H9 (cell line): Measurements from ENCODE around the gene SAP25. TPM values are rescaled to one million over a fixed set of nuclear protein-coding genes. Genes with fewer than 3 reads are reported as not detected.

Source experiments
- DNase-seq: peaks from one replicate; pipeline ENCODE4 v3.0.0-alpha.2; 2017
- H2AFZ ChIP-seq: one replicate; pipeline ENCODE4 v1.6.1; 2013; ENCODE audit warnings: mild to moderate bottlenecking, low read length, control low read depth, moderate library complexity
- H2AK5ac ChIP-seq: 2 replicates; pipeline ENCODE4 v1.6.1; 2013; ENCODE audit warnings: low read length, control low read depth, mixed read lengths; ENCODE audit not compliant: insufficient read length
- H2BK120ac ChIP-seq: one replicate; pipeline ENCODE4 v1.6.1; 2013; ENCODE audit warnings: low read depth, mild to moderate bottlenecking, low read length, control low read depth, inconsistent platforms; ENCODE audit not compliant: poor library complexity, severe bottlenecking
- H2BK12ac ChIP-seq: 2 replicates; pipeline ENCODE4 v1.6.1; 2013; ENCODE audit warnings: low read length, control low read depth, mixed read lengths, low read depth; ENCODE audit not compliant: insufficient read length
- H2BK15ac ChIP-seq: 2 replicates; pipeline ENCODE4 v1.6.1; 2013; ENCODE audit warnings: low read depth, low read length, control low read depth
- H2BK20ac ChIP-seq: one replicate; pipeline ENCODE4 v1.6.1; 2013; ENCODE audit warnings: low read depth, mild to moderate bottlenecking, low read length, control low read depth, inconsistent platforms; ENCODE audit not compliant: poor library complexity, severe bottlenecking
- H2BK5ac ChIP-seq: 2 replicates; pipeline ENCODE4 v1.6.1; 2013; ENCODE audit warnings: low read length, control low read depth, mixed read lengths; ENCODE audit not compliant: insufficient read length
- H3K14ac ChIP-seq: 2 replicates; pipeline ENCODE4 v1.6.1; 2013; ENCODE audit warnings: low read length, control low read depth; ENCODE audit not compliant: insufficient read depth
- H3K18ac ChIP-seq: 2 replicates; pipeline ENCODE4 v1.6.1; 2013; ENCODE audit warnings: low read depth, mild to moderate bottlenecking, mixed read lengths, low read length, control low read depth; ENCODE audit not compliant: insufficient read length
- H3K23ac ChIP-seq: 2 replicates; pipeline ENCODE4 v1.6.1; 2013; ENCODE audit warnings: low read length, control low read depth, mixed read lengths, low read depth; ENCODE audit not compliant: insufficient read length
- H3K23me2 ChIP-seq: 2 replicates; pipeline ENCODE4 v1.6.1; 2013; ENCODE audit warnings: low read depth, mild to moderate bottlenecking, mixed read lengths, low read length, control low read depth; ENCODE audit not compliant: insufficient read length, poor library complexity, severe bottlenecking
- H3K27ac ChIP-seq: 2 replicates; pipeline ENCODE4 v1.5.1; 2013; ENCODE audit warnings: low read length, control low read depth, mixed read lengths, low read depth; ENCODE audit not compliant: insufficient read length
- H3K27me3 ChIP-seq: 2 replicates; pipeline ENCODE4 v1.6.1; 2013; ENCODE audit warnings: low read length, control low read depth, inconsistent platforms; ENCODE audit not compliant: insufficient read depth
- H3K4ac ChIP-seq: 2 replicates; pipeline ENCODE4 v1.6.1; 2013; ENCODE audit warnings: low read depth, mild to moderate bottlenecking, control low read depth, inconsistent platforms, low read length, moderate library complexity
- H3K4me1 ChIP-seq: 2 replicates; pipeline ENCODE4 v1.6.1; 2013; ENCODE audit warnings: low read length, control low read depth, inconsistent platforms; ENCODE audit not compliant: insufficient read depth
- H3K4me2 ChIP-seq: 2 replicates; pipeline ENCODE4 v1.6.1; 2013; ENCODE audit warnings: low read length, control low read depth, mixed read lengths; ENCODE audit not compliant: insufficient read length, insufficient read depth
- H3K56ac ChIP-seq: 2 replicates; pipeline ENCODE4 v1.6.1; 2013; ENCODE audit warnings: low read depth, mild to moderate bottlenecking, mixed read lengths, low read length, control low read depth; ENCODE audit not compliant: insufficient read length
- H3K79me1 ChIP-seq: 2 replicates; pipeline ENCODE4 v1.6.1; 2013; ENCODE audit warnings: low read depth, mild to moderate bottlenecking, moderate library complexity, low read length, control low read depth, inconsistent platforms; ENCODE audit not compliant: insufficient read depth, poor library complexity, severe bottlenecking
- H3K79me2 ChIP-seq: 2 replicates; pipeline ENCODE4 v1.6.1; 2013; ENCODE audit warnings: low read length, control low read depth, inconsistent platforms; ENCODE audit not compliant: insufficient read depth
- H3K9ac ChIP-seq: 2 replicates; pipeline ENCODE4 v1.6.1; 2013; ENCODE audit warnings: low read length, control low read depth, mixed read lengths; ENCODE audit not compliant: insufficient read length; ENCODE audit errors: extremely low read depth
- H3K9me3 ChIP-seq: one replicate; pipeline ENCODE4 v1.6.1; 2013; ENCODE audit warnings: low read depth, low read length, inconsistent platforms; ENCODE audit not compliant: control insufficient read depth
- H3T11ph ChIP-seq: one replicate; pipeline ENCODE4 v1.6.1; 2013; ENCODE audit warnings: mild to moderate bottlenecking, low read length, control low read depth, inconsistent platforms
- H4K20me1 ChIP-seq: one replicate; pipeline ENCODE4 v1.6.1; 2013; ENCODE audit not compliant: control insufficient read depth, insufficient read length, insufficient read depth
- H4K5ac ChIP-seq: 2 replicates; pipeline ENCODE4 v1.6.1; 2013; ENCODE audit warnings: low read depth, mild to moderate bottlenecking, mixed read lengths, low read length, control low read depth; ENCODE audit not compliant: insufficient read length
- H4K8ac ChIP-seq: replicated peaks from 2 replicates; pipeline ENCODE4 v1.6.1; 2013; ENCODE audit warnings: low read length, control low read depth, mixed read lengths, low read depth; ENCODE audit not compliant: insufficient read length
- H4K91ac ChIP-seq: 2 replicates; pipeline ENCODE4 v1.6.1; 2013; ENCODE audit warnings: low read depth, mild to moderate bottlenecking, moderate library complexity, mixed read lengths, low read length, control low read depth; ENCODE audit not compliant: insufficient read length
- H3K27ac Mint-ChIP-seq, 3 experiments: 2 replicates in 2 of 3; 3 replicates in 1 of 3; pipeline ENCODE4 v1.8.0; 2020 to 2021; ENCODE audit warnings: mixed read lengths in 3 of 3, mild to moderate bottlenecking in 1 of 3, moderate library complexity in 1 of 3
- H3K27me3 Mint-ChIP-seq: 2 replicates; pipeline ENCODE4 v1.8.0; 2021; ENCODE audit warnings: low read depth, mild to moderate bottlenecking, moderate library complexity, mixed read lengths
- H3K36me3 Mint-ChIP-seq, 3 experiments: 2 replicates in 2 of 3; 3 replicates in 1 of 3; pipeline ENCODE4 v1.8.0; 2020 to 2021; ENCODE audit warnings: low read depth in 3 of 3, mixed read lengths in 3 of 3; ENCODE audit not compliant: insufficient read depth in 1 of 3
- H3K4me1 Mint-ChIP-seq, 2 experiments: 2 replicates each; pipeline ENCODE4 v1.8.0; 2020; ENCODE audit warnings: mixed read lengths in 2 of 2
- H3K4me3 Mint-ChIP-seq, 2 experiments: 2 replicates in 1 of 2; 3 replicates in 1 of 2; pipeline ENCODE4 v1.8.0; 2020 to 2021; ENCODE audit warnings: mild to moderate bottlenecking in 2 of 2, mixed read lengths in 2 of 2, moderate library complexity in 1 of 2
- H3K9me3 Mint-ChIP-seq, 2 experiments: 2 replicates in 1 of 2; 3 replicates in 1 of 2; pipeline ENCODE4 v1.8.0; 2020; ENCODE audit warnings: mild to moderate bottlenecking in 2 of 2, mixed read lengths in 2 of 2, moderate library complexity in 1 of 2
- CTCF ChIP-seq: fragments of 200-600 bp; sonication (generic); conservative IDR thresholded peaks from 3 replicates; pipeline ENCODE4 v1.8.0; 2021; ENCODE audit warnings: antibody characterized with exemption, mild to moderate bottlenecking
- WGBS: extraction: QIAGEN DNeasy Blood & Tissue Kit; methylation state at CpG from one replicate; pipeline ENCODE4 v1.1.7; 2013; ENCODE audit warnings: missing lambda C conversion rate, low lambda C conversion rate, mixed read lengths; ENCODE audit not compliant: insufficient read length; ENCODE audit errors: extremely low coverage; 5-methylcytosine and 5-hydroxymethylcytosine counted together
- total RNA-seq: library from RNA; stranded (reverse); gene quantifications from 2 replicates; pipeline ENCODE4 v1.2.1, GENCODE V29; 2021

Gene SAP25
- total RNA-seq, 1 experiment from 2014 or later: 4.2 TPM

GRCh38 chr7:100561491-100562194 is 12.1 kb downstream of the SAP25 start:
- Histone ChIP-seq H3K14ac (no peak overlapping the region), H2BK12ac (no peak overlapping the region), H3K4ac (no peak overlapping the region), H2BK5ac (no peak overlapping the region), H4K91ac (no peak overlapping the region), H3K4me1 (no peaks in the 10 kb centered on the region), H3K56ac (no peak overlapping the region), H3K4me2 (no peak overlapping the region), H3K9ac (no peak overlapping the region), H3K79me2 (no peaks in the 10 kb centered on the region), H4K20me1 (no peaks in the 10 kb centered on the region), H3K9me3 (no peaks in the 10 kb centered on the region), H2AK5ac (no peak overlapping the region), H3K27ac (no peak overlapping the region), H3K79me1 (no peaks in the 10 kb centered on the region), H4K5ac (no peak overlapping the region), H3T11ph (no peak overlapping the region), H3K18ac (no peak overlapping the region), H2BK15ac (no peak overlapping the region), H3K23me2 (no peaks in the 10 kb centered on the region), H4K8ac (no peak overlapping the region), H3K23ac (no peak overlapping the region), H2AFZ (no peak overlapping the region), H3K27me3 (no peaks in the 10 kb centered on the region), H2BK20ac (no peak overlapping the region), H2BK120ac (no peak overlapping the region)
- Mint-ChIP-seq H3K36me3 (peaks cover 0 to 13% (median 9%) of the 10 kb centered on the region in 3 experiments; a peak in 3 of 7 replicates), H3K27me3 (no peaks in the 10 kb centered on the region), H3K9me3 (no peaks in the 10 kb centered on the region), H3K27ac (no peak overlapping the region), H3K4me1 (peaks cover 7 to 11% of the 10 kb centered on the region in 2 experiments), H3K4me3 (no peak overlapping the region)
- DNase-seq: no peak
- TF ChIP-seq CTCF: no peak
- WGBS: no CpG with 5 or more reads among the region's 12 CpGs
